Measurements from ENCODE around the gene ARF1.
"Not testable (repeated sequence)": the region's sequence is repeated elsewhere in the genome, so short reads cannot be mapped to it uniquely, and the experiment has no call there.

Gene ARF1

DNA sequence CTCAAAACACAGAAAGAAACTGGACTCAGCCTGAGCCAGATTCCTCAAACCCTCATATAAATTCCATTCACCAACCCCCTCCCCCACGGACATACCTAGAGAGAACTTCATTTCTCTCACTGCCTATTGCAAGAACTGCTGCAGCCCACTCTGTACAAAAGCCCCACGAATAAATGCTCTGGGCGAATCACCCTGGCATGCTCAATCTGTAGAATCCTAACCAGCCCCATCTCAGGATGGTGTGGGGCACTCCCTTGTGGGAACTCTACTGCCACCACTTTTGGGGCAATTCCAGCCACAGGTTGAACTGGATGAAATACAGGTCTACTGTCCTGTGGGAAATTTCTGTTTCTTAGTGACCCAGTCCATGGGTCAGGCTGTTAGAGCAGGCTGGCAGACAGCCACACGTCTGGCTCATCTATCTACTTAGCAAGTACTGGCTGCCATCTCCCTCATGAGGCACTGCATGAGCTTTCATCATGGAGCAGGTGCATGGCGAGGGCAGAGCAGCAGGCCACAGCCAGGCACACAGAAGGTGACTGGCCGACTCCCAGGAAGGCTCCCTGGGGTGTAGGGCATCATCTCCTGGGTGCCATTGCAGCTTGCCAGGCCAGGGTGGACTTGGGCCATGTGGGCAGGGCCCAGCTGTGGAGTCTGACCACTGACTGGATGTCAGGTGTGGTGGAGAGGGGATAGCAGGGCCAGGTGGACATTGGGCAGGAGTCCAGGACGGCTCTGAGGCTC lies 22.2 kb downstream of the ARF1 start:
- no peak for DNase-seq

GRCh38 chr1:228105270-228105995 lies 22.9 kb downstream of the ARF1 start:
- DNase-seq: no peak

DNA sequence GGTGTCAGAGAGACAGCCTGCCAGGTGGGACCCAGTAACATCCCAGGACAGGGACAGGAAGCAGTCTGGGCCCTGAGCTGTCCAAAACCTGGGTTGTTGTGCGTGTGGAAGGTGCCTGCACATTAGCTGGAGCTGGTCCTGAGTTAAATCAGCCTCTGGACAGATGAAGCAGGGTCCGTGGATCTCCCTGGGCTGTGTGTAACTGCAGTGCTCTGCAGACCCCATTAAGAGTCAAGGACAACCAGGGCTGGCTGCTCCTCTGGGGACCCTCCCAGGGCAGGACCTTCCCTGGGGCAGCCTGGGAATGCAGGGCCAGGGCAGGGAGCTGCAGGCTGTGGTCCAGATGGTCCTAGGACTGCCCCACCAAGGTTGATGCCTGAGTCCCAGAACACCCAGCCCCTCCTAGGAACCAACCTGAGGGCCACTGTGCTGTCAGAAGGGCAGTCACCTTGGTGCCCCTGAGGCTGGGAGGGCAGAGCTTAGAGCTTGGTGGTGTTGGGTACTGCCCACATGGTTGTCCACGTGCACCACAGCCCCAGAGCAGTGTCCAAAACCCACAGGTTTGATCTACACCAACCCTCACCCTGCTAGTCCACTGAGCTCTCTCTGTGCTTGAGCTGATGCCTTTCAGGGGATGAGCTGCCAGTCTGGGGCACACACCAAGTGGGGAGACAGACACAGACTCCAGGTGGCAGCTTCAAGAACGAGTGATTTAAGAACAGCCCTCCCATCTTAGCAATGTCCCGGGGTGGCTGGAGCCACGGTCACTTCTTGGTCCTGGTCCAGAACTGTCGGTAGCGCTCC lies 23.7 kb downstream of the ARF1 start:
- DNase-seq: no peak

DNA sequence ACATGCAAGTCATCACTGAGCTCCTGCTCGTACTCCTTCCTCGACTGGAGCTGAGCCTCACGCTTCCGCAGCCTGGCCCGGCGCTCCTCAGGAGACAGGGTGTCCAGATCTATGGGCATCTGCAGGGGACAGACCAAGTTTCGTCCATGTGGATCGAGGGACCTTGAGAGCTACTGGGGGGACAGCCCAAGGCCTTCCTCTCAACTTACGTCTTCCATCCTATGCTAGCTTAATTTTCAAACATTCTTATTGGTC lies 24.2 kb downstream of the ARF1 start:
- no peak for DNase-seq

DNA sequence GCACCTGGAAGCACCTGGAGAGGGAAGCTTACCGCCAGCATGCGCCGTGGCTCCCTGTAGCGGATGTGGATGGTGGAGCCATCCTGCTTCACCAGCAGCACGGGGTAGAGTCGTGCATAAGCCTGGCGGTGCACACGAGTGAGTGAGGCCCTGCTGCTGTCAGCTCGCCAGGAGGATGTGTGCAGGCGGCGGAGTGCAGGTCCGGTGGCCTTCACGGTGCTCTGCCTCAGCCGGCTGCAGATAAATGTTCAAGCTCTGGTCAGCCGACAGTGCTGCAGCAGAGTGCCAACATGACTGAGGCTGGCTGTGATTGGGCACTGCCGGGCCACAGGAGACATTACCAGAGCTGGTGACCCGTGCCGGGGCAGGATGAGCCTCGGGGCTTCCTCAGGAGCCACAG lies 25.1 kb downstream of the ARF1 start:
- DNase-seq: no peak

DNA sequence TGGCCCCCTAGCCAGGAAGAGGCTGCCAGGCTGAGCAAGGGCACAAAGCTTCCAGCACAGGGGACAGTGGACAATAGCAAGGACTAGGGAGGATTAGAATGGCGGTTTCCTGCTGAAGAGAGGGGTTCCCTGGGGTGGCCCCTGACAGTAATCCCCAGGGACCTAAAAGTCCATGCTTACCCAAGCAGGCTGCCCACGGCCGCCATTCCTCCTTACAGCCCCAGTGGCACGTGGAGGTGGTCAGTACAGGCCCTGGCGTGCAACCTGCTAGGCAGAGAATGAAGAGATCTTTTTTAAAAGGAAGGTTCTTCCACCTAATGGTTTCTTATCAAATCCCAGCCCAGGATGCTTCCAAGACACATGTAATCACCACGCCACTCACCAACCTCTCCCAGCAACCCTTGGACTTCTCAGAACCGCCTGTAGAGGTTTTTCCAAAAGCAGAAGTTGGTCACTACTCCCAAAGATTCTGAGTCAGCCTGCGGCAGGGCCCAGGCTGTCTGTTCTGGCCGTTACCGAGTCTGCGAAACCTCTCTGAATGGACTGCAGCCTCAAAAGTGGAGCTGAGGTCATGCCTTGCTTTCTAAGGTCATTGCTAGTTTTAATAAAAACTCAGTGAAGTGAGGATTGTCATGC lies 25.7 kb downstream of the ARF1 start:
- DNase-seq: no peak

GRCh38 chr1:228108742-228109072 lies 26.2 kb downstream of the ARF1 start:
- DNase-seq: no peak

DNA sequence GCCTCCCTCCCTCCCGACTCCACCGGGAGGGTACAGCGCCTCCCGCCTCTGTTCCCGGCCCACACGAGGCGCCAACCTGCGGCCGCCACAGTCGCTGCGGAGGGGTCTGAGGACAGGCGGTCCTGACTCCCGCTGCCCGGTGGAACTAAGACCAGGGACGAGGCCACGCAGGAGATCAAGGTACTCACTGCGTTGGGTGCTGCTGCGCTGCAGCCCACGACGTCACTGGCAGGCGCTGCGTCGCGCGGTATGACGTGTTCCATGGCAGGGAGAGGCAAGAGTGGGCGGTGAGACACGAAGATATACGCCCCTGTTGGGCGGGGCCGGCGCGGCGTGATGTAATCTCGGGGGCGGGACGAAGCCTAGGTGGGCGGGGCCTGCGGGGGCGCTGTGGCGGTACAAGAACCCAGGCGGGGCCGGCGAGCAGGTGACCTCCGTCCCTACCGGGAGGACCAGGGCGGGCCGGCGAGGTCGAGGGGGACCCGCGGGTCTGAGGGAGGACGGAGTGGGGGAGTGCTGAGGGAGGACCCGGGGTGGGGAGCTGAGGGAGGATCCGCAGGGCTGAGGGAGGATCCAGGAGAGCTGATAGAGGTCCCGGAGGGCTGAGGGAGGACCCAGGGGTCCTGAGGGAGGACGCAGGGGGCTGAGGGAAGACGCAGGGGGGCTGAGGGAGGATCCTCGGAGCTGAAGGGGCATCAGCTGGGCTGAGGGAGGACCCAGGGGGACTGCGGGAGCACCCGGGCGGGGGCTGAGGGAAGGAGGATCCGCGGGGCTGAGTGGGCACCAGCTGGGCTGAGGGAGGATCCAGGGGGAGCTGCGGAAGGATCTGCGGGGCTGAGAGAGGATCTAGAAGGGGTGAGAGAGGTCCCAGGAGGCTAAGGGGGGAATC lies 26.8 kb downstream of the ARF1 start, which contains the start of gene MRPL55:
Gene MRPL55, minus strand, starts transcription at position 227 of the 889 bp plus-strand sequence. CDS start 1,039 bp downstream, outside the sequence.
- DNase-seq: peak; percentile 93

DNA sequence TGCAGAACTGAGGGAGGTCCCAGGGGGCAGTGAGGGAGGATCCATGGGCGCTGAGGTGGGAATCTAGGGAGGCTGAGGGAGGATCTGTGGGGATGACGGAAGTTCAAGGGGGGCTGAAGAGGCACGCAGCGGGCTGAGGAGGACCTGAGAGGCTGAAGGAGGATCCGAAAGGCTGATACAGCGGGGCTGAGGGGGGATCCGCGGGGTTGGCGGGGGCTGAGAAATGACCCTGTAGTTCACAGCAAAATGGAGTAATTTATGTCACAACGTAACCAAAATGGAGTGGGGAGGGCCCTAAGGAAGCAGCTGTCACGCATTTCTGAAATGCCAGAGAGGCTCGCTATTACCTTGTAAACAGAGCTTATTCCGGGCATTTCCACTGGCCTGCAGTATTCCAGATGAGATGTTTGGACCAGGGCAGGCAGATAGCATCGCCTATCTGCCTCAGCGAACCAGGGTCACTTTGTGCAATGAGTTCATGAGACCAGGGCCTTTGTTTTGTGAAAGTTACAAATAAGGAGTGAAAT lies 27.5 kb downstream of the ARF1 start:
- peak; percentile 8 for DNase-seq

- no peak for DNase-seq
Measured at GRCh38 chr1:228110556-228110955, 28.0 kb downstream of the ARF1 start.

DNA sequence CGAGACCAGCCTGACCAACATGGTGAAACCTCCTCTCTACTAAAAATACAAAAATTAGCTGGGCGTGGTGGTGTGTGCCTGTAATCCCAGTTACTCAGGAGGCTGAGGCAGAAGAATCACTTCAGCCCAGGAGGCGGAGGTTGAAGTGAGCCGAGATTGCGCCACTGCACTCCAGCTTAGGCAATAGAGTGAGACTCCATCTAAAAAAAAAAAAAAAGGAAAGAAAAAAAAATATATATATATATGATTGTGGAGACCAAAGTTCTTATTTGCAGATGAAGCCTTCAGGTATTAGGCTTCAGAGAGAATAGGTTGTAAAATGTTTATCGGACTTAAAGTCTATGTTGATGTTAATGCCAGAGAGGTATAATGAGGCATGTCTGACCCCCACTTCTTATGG lies 28.8 kb downstream of the ARF1 start:
- not testable (repeated sequence) for DNase-seq

DNA sequence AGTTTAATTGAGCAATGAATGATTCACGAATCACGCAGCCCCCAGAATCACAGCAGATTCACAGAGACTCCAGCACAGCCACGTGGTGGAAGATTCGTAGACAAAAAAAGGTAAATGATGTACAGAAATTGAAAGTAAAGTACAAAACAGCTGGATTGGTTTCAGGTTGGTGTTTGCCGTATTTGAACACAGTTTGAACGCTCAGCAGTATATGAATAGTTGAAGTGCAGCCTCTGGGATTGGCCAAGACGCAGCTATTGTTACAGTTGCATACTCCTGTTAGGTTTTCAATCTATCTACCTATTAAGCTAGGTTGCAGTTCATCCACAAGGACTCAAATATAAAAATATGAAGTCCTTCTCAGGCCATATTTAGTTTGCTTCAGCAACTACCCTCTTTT lies 29.7 kb downstream of the ARF1 start:
- no peak for DNase-seq

- no peak for DNase-seq
Measured at GRCh38 chr1:228112617-228113016, 30.1 kb downstream of the ARF1 start.

GRCh38 chr1:228114827-228115226 lies 32.3 kb downstream of the ARF1 start:
- DNase-seq: no peak

DNA sequence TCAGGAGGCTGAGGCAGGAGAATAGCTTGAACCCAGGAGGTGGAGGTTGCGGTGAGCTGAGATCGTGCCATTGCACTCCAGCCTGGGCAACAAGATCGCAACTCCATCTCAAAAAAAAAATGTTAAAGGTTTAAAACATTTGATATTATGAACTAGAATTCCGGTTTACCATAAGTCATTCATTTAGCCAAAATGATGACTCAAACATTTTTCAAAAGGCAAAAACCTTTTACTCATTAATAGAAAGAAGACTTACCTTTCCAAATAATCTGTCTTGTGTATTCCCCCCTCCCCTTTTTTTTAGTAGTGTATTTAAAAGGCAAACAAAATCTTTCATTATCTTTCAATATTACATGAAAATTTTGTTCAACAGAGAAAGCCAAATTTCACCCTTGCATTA lies 34.8 kb downstream of the ARF1 start:
- DNase-seq: no peak

GRCh38 chr1:228118040-228118439 lies 35.5 kb downstream of the ARF1 start:
- DNase-seq: no peak

GRCh38 chr1:228120351-228120750 lies 37.8 kb downstream of the ARF1 start:
- DNase-seq: no peak

GRCh38 chr1:228120857-228121489 lies 38.5 kb downstream of the ARF1 start:
- DNase-seq: no peak

GRCh38 chr1:228122921-228123441 lies 40.5 kb downstream of the ARF1 start:
- DNase-seq: no peak

GRCh38 chr1:228123505-228123904 lies 41.0 kb downstream of the ARF1 start:
- DNase-seq: no peak

DNA sequence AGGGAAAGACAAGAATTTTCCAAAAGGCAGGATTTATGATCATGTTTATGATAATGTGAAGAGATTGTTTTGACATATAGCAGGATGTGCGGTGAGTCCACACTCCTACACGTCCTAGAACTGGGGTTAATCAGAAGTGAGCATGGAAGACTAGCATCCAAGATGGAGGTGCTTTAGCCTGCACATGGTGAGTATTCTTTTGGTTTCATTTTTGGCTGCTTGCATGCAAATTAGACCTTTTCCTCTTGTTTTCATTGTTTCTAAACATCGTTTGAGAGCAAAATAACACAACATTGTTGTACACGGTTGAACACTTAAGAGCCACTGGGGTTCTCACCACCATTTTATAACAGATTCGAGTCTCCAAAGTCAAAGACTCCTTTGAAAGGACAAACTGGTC lies 42.7 kb downstream of the ARF1 start:
- no peak for DNase-seq
